H1 (cell line): ENCODE measurements around the gene GRIK1. TPM values are rescaled to one million over a fixed set of nuclear protein-coding genes. Genes with fewer than 3 reads are reported as not detected.

Experiments
- CTBP2 ChIP-seq: IDR thresholded peaks from 2 replicates; pipeline ENCODE4 v1.7.0; 2011; ENCODE audit warnings: borderline replicate concordance, mild to moderate bottlenecking, moderate library complexity, mixed read lengths, low read length; ENCODE audit not compliant: insufficient read depth, insufficient read length
- KDM1A ChIP-seq: fragments of 200-600, 300-600 bp; sonication (generic); IDR thresholded peaks from 2 replicates; pipeline ENCODE4 v1.7.1; 2016; ENCODE audit warnings: mild to moderate bottlenecking, low read length, borderline replicate concordance
- RAD21 ChIP-seq, 2 experiments: IDR thresholded peaks in 1 of 2; conservative IDR thresholded peaks in 1 of 2; 2 replicates each; pipeline ENCODE4 v1.6.1; 2011; ENCODE audit warnings: low read depth in 2 of 2, low read length in 2 of 2, improper control_type of control experiment in 1 of 2, inconsistent platforms in 1 of 2, mild to moderate bottlenecking in 1 of 2, moderate library complexity in 1 of 2
- TAF7 ChIP-seq: optimal IDR thresholded peaks from 2 replicates; pipeline ENCODE3; 2011; ENCODE audit warnings: low read depth, mild to moderate bottlenecking, inconsistent platforms, low read length, moderate library complexity, borderline replicate concordance
- polyA plus RNA-seq, 7 experiments: library from polyadenylated mRNA; depleted of rRNA in 3 of 7; stranded (reverse) in 5 of 7; unstranded in 2 of 7; fragments of >200 nt in 5 of 7; fragments of 200-250 nt in 2 of 7; gene quantifications; 1 replicate in 5 of 7; 2 replicates in 1 of 7; 4 replicates in 1 of 7; pipeline versions ENCODE4 v1.2.1 to v1.2.3, GENCODE V29; 2011 to 2013; ENCODE audit warnings: missing spikeins in 2 of 7, mixed read lengths in 2 of 7
- total RNA-seq: library from RNA; stranded (reverse); fragmentation: NEBNext Ultra II Directional; extraction: Animal tissue kit (Norgen Biotek cat#: 25700); gene quantifications from 2 replicates; pipeline ENCODE4 v1.2.1, GENCODE V29; 2021

The GRIK1 gene
- total and polyA plus RNA-seq, 2 of the 8 experiments (the other 6 are each of a cell fraction or from before 2014, with no cell fraction given), result 0.11 to 0.32 TPM

GRCh38 chr21:29827647-29828046, 112.1 kb downstream of the GRIK1 start (continued):
- TF ChIP-seq CTBP2, result no peak
- TF ChIP-seq TAF7, result no peak
- TF ChIP-seq RAD21 (IDR thresholded peaks at IDR 0.05 in 1 of 2, conservative IDR thresholded peaks at IDR 0.05 in 1 of 2; ENCODE audit: low read depth in 2 of 2, low read length in 2 of 2), result no peak
- no peak for TF ChIP-seq KDM1A
- TF ChIP-seq, all 59 proteins: peak for 0
